ENCODE results near the gene TNRC6C.

TNRC6C gene

DNA sequence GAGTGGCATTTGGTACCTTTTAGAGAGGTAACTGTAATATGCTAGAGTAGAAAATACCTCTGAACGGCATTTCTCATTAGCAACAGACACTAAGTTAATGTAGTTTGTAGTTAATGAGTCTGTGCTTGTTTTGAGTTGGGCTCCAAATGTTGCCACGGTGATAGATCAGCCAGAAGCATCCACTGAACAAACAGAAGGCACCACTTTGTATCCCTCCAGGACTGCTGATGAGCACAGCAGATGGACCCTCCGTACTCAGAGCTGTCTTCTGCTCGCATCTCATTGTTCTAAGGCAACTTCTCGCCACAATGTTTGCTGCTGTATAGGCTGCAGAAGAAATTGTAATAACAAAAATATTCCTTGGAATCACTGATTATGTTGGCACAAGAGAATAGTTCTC, 56.1 kb downstream of the TNRC6C start:
- peak; percentile 52 to 76 for DNase-seq

DNA sequence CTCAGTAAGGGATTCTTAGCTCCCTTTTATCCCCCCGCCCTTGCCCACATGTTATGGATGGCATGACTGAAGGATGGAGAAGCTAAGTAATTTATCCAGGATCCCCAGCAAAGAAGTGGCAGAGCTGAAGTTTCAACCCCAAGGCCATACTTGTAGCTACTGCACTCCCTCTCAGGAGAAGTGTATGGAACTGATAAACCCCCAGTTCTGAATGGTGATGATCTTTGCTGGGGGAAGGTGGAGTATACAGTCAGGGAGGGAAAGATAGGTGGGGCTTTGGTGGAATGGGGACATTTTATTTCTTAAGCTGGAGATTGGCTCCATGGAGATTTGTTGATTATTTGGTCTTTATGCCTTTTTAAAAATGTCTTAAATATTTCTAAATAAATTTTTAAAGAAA, 58.3 kb downstream of the TNRC6C start:
- DNase-seq: no peak

DNA sequence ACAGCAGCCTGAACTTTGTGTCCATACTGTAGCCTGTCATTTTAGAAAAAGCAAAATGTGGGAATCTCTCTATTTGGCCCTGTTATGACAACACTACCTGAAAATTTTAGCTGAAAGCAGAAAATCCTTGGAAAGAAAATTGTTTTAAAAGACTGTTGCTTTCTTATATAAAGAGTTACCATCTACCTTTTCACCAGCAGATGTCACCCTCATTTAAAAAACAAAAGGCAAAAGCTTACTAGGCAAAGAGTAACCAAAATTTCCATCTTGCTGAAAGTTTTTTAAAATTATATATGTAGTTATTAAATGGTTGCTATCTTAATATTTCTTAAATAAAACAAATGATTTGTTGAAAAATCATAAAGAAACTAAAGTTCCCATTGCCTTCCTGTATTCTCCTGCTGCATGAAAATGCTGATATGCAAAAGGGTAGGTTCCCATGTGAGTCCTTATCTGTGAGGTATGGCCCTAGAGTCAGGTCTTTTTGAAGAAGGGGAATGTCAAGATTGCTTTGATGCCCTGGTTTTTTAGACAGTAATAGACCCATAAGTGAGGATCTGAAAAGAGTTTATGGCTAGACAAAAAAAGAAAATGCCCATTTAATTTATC, 61.0 kb downstream of the TNRC6C start:
- peak in 1 of 2 experiments; percentile 61 for DNase-seq

DNA sequence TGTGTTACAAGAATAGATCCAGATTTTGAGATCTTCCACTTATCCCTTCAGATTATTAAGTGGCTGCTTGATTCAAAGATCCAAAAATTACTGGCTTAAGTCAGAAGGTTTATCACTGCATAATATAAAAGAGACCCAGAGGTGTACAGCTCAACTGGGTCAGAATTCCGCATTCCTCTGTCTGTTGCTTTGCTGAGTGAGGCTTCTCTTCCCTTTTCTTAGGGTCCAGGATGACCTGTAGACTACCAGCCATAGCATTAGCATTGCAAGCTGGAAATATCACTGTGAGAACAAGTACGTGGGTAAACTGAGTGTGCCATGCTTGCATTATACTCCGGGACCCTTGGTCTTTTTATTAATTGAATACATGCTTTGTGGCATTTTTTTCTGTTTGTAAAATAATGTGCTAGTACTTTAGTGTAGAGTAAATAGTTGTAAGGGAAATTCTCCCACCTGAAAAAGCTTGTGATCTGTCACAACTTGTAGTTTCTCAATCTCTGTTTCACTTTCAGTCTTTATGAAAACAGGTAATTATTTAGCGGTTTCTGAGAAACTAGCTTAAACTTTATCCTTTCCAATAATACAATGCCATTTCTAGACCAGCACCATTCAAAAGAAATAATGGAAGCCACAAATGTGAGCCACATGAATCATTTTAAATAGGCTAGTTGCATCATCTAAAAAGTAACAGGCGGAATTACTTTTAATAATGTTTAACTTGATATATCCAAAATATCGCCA, 61.6 kb downstream of the TNRC6C start:
- no peak for DNase-seq

DNA sequence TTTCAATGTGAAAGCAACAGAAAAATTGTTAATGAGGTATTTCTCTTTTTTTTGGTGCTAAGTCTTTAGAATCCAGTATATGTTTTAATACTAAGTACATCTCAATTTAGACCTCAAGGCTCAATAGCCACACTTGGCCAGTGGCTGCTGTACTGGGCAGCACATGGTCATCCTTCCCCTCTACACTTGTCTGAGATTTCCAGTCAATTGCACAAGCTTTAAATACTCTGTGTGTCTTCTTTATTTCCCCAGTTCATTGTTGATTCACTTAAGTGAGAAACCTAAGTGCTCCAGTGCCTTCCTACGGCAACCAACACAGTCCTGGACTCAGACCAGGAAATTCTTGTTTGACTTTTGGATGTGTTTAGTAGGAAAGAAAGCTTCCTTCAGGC, 62.2 kb downstream of the TNRC6C start:
- DNase-seq: no peak

DNA sequence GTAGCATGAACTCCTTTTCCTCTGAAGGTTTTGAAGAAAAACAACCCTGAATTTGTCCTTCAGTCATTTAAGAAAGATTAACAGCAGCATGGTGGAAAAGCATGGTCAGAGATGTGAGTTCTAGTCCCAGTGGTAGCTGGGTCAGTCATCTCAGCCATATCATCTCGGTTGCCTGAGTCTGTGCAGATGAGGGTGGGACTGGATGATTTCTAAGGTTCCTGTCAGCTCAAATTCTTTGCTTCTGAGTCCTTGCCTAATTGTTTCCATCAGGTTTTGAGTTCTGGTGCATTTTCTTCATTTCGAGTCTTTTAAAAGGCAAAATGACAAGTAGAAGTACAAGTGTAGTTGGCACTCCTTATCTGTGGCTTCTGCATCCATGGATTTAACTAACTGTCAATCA, 63.9 kb downstream of the TNRC6C start:
- no peak for DNase-seq

DNA sequence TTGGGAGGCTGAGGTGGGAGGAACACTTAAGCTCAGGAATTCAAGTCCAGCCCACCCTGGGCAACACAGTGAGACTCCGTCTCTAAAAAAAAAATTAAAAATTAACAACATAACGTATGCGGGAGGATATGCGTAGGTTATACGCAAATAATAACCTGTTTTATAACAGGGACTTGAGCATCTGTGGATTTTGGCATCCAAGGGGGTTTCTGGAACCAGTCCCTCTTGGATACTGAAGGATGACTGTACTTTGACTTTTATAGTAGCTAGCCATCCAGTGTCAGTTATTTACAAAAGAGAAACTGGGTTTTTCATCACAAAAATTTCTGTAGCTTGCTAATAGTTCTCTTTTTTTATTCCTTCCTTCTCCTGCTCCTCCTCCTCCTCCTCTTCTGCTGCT, 64.5 kb downstream of the TNRC6C start:
- DNase-seq: no peak

DNA sequence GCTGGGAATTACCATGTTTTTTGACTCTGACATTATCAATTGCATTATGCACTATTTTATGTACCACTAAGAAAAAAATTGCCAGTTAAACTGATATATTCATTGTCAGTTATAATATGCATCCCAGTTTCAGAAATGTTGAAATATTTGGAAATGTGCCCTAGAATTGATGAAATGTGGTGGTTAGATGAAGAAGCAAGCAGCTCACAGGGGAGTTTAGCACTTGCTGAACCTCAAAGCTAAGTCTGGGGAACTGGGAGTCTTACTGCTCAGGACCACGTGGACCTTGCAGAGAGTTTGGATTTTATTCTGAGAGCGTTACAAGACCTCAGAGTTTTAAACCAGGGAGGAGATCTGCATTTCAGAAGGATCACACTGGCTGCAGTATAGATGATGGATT, 67.9 kb downstream of the TNRC6C start:
- DNase-seq: no peak

DNA sequence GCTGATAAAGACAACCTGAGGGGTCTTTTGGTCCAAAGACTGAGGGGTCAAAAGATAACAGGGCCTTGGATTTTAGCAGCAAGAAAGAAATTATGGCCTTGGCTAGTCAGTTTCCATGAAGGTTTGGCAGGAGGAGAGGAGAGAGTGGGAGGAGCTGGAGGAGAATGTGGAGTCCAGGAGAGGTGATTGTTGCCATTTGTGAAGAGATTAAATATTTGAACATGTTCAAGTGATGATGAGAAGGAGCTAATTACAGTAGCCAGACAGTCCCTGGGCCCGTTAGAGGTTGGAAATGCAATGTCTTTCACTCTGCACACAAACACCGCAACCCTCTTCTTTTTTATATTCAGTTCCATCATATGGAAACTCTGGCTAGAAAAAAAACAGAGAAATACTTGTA, 68.6 kb downstream of the TNRC6C start:
- no peak for DNase-seq

DNA sequence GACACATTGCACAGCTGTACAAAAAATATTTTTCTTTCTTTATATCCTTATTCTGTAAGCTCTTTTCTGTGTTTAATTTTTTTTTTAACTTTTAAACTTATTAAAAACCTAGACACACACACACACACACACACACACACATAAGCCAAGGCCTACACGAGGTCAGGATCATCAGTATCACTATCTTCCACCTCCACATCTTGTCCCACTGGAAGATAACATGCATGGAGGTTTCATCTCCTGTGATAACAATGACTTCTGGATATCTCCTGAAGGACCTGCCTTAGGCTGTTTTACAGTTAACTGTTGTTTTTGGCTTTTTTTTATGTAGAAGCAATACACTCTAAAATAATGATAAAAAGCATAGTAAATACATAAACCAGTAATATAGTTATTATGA, 71.2 kb downstream of the TNRC6C start:
- DNase-seq: no peak

DNA sequence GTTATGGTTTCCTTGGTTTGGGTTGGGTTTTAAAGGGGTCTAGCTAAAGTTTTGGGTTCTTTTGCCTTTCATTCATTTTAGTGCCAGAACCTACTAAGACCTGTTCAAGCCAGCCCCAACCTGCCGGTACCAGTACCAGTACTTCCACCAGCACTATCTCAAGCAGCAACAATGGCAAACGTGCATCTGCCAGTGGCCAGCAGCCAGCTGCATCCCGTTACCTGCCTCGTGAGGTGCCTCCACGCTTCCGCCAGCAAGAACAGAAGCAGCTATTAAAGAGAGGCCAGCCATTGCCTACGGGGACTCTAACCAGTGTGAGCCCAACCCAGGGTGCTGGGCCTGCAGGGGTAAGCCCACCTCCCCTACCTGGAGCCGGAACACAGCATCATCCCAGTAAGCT, 72.9 kb downstream of the TNRC6C start:
- DNase-seq: no peak

DNA sequence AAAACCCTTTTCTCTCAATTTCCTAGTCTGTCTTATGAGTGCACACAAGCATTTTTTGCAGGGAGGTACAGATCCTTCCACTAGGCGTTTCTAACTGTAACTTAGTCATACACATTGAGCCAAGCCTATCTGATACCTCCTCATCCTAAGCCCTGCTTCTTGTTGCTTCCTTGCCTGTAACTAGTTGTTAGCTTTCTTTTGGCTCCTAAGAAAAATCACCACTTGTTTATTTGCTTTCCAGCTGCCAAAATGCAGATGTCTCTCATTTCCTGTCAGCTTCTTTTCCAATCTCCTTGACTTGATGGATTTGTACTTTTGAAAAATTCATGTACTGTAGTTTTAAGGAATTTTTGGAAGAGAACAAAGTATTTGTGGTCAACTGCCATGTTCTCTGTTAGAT, 73.7 kb downstream of the TNRC6C start:
- DNase-seq: no peak

DNA sequence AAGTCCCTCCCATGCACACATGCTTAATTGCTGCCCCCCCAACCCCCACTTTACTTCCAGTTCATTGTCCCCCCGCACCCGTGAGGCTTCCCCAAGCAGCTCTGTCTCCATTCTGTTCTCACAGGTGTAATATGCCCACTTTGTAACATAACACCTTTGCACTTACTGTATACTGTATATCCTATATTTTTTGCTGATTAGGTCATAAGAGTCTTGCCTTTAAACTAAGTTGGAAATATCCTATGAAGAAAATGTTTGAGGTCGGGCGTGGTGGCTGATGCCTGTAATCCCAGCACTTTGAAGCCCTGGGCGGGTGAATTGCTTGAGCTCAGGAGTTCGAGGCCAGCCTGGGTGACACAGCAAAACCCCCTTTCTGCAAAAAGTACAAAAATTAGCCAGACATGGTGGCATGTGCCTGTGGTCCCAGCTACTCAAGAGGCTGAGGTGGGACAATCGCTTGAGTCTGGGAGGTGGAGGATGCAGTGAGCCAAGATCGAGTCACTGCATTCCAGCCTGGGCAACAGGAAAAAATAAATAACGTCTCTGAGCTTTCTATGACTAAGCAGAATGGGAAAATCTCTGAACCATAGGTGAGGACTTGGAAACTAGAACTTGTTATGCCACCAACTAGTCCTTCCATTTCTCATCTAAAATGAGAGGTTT, 76.1 kb downstream of the TNRC6C start:
- no peak for DNase-seq

DNA sequence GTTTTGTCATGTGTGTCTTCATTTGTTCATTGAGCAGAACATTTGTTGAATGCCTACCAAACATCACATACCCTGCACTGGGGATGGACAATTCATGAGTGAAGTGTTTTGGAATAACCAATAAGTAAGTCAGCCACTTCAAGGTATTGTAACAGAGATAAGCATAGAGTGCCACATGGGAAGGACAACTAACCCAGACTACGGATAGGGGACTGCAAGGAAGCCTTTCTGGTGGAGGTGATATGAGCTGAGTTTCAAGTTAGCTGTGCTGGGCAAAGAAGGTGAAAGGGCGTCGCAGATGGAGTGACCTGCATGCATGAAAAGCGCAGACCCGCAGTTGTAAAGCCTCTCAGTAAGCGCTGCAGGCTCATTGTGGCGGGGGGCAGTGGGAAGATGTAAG, 78.8 kb downstream of the TNRC6C start:
- no peak for DNase-seq

DNA sequence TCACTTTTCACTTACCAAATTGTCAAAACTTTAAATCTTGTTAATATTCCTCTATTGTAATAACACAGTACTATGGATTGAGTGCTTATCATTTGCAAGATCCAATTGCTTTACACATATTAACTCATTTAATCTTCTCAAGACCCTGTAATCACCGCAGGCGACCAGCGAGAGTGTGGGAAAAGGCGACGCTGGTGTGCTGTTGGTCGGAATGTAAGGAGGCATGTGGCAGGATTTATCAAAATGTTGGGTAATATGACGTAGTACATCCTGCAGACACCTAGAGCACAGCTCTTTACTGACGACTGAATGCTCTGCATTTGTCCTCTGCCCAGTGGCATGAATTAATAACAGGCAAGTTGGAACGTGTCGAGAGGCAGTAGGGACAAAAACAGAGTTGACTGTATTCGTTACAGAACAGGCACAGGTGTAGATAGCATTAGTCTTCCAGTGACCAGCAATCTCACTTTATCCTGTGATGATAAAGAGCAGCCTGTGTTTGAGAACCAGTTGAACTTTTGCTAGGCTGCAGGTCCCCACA, 80.3 kb downstream of the TNRC6C start:
- DNase-seq: peak in 1 of 2 experiments; percentile 30

DNA sequence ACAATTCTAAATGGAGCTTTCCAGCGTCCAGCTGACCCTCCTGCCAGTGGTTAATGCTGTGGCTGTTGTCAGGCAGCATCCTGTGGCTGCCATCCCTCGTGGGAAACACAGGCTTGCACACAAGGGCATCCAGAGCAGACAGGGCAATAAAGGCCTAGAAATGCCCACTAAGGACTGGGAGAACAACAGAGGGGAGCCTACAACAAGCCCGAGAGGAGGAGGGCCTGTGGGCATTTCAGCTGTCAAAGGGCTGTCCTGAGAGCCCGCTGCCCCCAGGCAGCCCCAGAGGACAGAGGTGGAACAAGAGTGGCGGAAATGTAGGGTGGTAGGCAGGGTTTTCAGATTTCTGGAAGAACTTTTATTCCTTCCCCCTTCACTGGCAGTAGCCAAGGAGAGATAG, 81.1 kb downstream of the TNRC6C start:
- no peak for DNase-seq

DNA sequence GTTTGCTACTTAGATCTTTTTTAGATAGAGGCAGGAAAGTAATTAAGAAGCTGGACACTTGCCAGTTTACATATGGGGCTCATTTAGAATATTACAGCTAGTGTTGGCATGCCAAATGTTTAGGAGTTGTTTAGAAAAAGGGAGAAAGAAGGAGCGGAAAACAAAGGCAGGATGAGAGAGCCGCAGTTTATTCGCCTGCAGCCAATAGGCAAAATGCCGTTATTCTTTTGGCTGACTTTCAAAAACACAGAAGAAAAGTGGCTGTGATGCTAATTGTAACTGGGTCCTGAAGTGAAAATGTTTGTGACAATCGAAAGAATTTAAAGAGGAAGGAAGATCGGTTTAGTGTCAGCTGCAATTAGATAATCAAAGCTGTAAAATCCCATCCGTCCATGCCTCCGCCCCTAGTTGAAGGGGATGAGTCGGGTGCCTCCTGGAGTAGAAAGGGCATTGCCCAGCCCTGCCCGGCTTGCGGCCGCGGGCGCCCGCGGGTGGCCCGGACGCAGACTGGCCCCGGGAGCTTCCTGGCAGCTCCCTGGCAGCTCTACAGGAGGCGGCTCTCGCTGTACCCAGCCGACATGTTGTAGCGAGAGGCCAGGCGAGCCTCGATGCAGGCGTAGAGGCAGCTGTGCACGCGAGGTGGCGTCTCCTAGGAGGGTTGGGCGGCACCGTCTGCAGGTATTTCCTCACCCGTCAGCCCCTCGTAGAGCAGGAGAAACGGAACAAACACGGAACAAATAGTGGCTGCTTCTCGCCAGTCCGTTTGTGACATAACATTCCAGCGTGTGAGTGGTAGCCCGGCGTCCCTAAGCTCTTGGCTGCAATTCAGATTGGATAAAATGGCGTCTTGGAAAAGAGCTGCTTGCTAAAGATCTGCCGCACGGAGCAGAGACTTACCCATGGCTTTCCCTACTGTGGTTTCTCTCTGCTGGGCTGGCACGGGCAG, 82.2 kb downstream of the TNRC6C start:
- DNase-seq: peak; percentile 55 to 75

DNA sequence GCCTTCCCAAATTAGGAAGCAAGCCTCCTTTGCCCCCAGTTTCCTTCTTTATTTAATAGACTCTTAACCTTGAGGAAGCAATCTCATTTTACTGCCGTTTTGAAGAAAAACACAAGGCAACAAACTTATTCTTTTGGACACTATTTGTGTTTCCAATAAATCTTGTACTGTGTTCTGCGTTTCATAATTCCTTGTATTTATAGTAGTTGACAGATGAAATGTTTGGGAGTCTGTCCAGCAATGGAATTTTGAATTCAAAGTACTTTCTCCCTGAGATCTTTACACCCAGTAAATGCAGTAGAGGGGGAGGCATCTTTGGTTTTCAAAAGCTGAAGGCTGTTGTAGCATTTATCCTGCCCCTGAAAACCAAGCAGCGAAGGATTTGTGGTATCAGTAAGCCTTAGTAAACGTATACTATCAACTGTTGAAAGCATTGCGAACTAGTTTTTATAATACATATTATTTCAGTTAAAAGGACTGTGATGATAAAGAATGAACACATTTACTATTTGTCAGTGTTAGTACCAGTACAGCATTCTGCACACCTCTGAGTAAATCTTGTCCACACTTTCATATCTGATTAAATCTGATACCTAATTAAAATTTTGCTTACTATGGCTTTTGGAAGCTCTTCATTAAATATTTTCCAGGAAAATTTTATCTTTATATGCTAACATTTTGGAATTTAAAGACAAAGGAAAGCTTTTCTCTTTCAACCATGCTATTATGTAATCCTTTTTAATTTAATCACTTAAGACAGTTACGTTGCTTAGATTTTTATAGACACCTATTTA, 83.1 kb downstream of the TNRC6C start:
- DNase-seq: peak in 1 of 2 experiments; percentile 20

DNA sequence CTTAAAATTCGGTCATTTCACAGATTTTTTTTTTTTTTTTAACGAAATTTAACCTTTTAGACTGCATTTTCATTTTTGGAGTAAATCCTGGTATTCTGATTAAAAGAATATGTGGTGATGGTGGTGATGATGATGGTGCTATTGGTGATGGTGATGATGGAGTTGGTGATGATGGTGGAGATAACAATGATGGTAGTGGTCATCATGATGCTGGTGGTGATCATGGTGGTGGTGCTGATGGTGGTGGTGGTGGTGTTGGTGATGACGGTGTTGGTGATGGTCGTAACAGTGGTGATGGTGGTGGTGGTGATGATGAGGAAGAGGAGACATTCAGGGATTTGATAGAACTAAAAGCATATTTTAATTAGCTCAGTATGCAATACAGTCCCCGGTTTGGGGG, 84.0 kb downstream of the TNRC6C start:
- DNase-seq: no peak

DNA sequence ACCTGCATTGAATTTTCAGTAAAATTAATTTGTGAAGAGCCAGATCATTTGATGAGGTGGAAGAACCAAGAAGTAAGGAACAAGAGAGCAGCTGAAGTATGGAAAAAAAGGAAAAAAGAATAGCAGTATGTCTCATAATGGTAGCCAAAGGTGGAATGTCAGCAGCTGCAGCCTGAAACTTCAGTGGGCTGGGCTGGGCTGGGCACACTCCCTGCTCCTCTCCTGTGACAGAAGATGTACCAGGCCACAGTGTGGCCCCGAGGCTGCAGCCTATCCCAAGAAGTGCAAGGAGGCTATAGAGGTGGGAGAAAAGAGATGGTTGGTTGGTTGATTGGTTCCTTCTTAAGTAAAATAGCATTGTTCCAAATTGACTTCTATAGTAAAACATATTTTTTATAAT, 84.5 kb downstream of the TNRC6C start:
- DNase-seq: no peak

DNA sequence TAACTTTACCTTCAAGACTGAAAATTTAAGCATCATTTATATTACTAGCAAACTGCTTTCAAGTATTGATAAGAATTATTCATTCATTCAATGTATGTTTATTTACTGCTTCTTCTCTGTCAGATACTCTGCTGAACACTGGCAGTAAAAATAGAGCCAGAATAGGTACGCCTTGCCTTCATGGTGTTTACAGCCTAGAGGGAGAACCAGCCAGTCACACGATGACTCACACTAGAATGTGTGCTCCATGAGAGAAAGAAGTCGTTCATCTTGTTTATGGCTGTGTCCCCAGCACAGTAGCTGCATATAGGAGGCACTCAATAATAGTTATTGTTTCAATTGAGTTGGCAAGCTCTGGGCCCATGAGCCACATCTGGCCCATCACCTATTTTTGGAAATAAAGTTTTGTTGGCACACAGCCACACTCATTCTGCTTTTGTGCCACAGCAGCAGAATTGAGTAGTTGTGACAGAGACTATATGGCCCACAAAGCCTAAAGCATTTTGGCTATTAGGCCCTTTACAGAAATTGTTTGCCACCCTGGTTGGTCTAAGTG, 85.9 kb downstream of the TNRC6C start:
- no peak for DNase-seq

DNA sequence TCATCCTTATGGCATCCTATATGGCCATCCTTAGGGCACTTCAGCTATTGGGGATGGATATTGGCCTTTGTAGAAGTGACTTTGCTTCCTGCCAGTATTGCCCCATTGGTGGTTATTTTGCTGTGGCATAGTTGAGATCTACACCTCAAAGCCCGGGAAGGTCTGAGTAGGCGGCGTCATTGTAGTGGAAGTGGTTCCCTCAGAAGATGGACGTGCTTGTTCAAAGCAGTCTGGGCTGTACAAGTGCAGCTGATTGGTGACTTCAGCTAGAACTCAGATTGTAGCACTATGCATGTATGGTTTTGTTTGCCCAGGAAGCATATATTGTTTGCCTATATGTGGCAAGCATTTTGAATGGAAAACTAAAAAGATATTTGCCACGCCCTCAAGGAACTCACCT, 86.8 kb downstream of the TNRC6C start:
- DNase-seq: no peak
